Measurements from ENCODE around the gene FAXDC2. TPM values are rescaled to one million over a fixed set of nuclear protein-coding genes. Genes with fewer than 3 reads are reported as not detected.

The FAXDC2 gene
- total RNA-seq (10 to 100 TPM; 20.0 to 36.3 TPM), polyA plus RNA-seq (10 to 100 TPM; 14.0 to 46.8 TPM)
- long read RNA-seq, donor 1, transcript FAXDC2-201 (9 exons, 3,251 nt), result major isoform, 8 of 38 reads
- long read RNA-seq, donor 1, partial matches to known transcripts, result 10 of 38 reads
- long read RNA-seq, donor 1, other reads (novel, unspliced or antisense), result 20 of 38 reads
- long read RNA-seq, donor 2, partial matches to known transcripts, result 2 of 22 reads
- long read RNA-seq, donor 2, other reads (novel, unspliced or antisense), result 16 of 22 reads

GRCh38 chr5:154850255-154851062 lies at the start of gene FAXDC2:
Gene FAXDC2 (minus strand): TSS chr5:154850603. CDS start chr5:154838178, 12,425 bp downstream.
- Histone ChIP-seq H3K4me1 (ENCODE audit: control insufficient read depth in 1 of 2, insufficient read depth in 2 of 2, low read length in 2 of 2) (peaks cover 0 to 4% of the 10 kb centered on the region in 2 donors), H3K36me3 (ENCODE audit: control insufficient read depth in 1 of 2, insufficient read depth in 2 of 2, low read length in 1 of 2) (no peaks in the 10 kb centered on the region)
- intact Hi-C loops (cut with DNase I), result no loop called here

GRCh38 chr5:154900066-154900465 lies 49.7 kb upstream of the FAXDC2 start:
- ATAC-seq (ENCODE audit: low FRiP score), result peak; percentile 43

More at GRCh38 chr5:154850255-154851062, at the start of gene FAXDC2:
- DNase-seq (peak; percentile 87 to 89), ATAC-seq (ENCODE audit: low FRiP score) (peak; percentile 96)
- Histone ChIP-seq H3K9me3 (ENCODE audit: control insufficient read depth, low read length) (no peaks in the 10 kb centered on the region), H3K27ac (ENCODE audit: low read depth in 1 of 2, low read length in 2 of 2) (peak within 1 kb of the TSS; percentile 17 to 79), H3K4me3 (ENCODE audit: low read length in 2 of 2) (peak within 1 kb of the TSS; percentile 76 to 85), H3K27me3 (ENCODE audit: control insufficient read depth in 1 of 2, insufficient read depth in 2 of 2, low read length in 1 of 2) (no peaks in the 10 kb centered on the region)
- WGBS, 2 donors, result 2 to 4% methylated on average over 11 of the region's 11 CpGs

GRCh38 chr5:154899151-154899816 lies 48.9 kb upstream of the FAXDC2 start:
- Histone ChIP-seq H3K36me3 (ENCODE audit: control insufficient read depth in 1 of 2, insufficient read depth in 2 of 2, low read length in 1 of 2) (peaks cover 5 to 11% of the 10 kb centered on the region in 2 donors), H3K4me1 (ENCODE audit: control insufficient read depth in 1 of 2, insufficient read depth in 2 of 2, low read length in 2 of 2) (no peaks in the 10 kb centered on the region), H3K9me3 (ENCODE audit: control insufficient read depth, low read length) (no peaks in the 10 kb centered on the region), H3K27me3 (ENCODE audit: control insufficient read depth in 1 of 2, insufficient read depth in 2 of 2, low read length in 1 of 2) (no peaks in the 10 kb centered on the region), H3K27ac (ENCODE audit: low read depth in 1 of 2, low read length in 2 of 2) (no peak overlapping the region), H3K4me3 (ENCODE audit: low read length in 2 of 2) (no peak overlapping the region)
- ATAC-seq (ENCODE audit: low FRiP score) (peak; percentile 71), DNase-seq (no peak)
- intact Hi-C loops (cut with DNase I), result no loop called here
- WGBS, 2 donors, result 77 to 79% methylated on average over 9 of the region's 9 CpGs

More at GRCh38 chr5:154900066-154900465, 49.7 kb upstream of the FAXDC2 start:
- WGBS, 2 donors, result 80 to 88% methylated on average over 1 of the region's 1 CpG
- Histone ChIP-seq H3K9me3 (ENCODE audit: control insufficient read depth, low read length) (no peaks in the 10 kb centered on the region), H3K4me1 (ENCODE audit: control insufficient read depth in 1 of 2, insufficient read depth in 2 of 2, low read length in 2 of 2) (no peaks in the 10 kb centered on the region), H3K27me3 (ENCODE audit: control insufficient read depth in 1 of 2, insufficient read depth in 2 of 2, low read length in 1 of 2) (no peaks in the 10 kb centered on the region), H3K27ac (ENCODE audit: low read depth in 1 of 2, low read length in 2 of 2) (no peak overlapping the region), H3K36me3 (ENCODE audit: control insufficient read depth in 1 of 2, insufficient read depth in 2 of 2, low read length in 1 of 2) (peaks cover 5 to 11% of the 10 kb centered on the region in 2 donors), H3K4me3 (ENCODE audit: low read length in 2 of 2) (no peak overlapping the region)
- intact Hi-C loops (cut with DNase I), result loop anchor here in 1 of 2 donors (10.0 kb wide), 1 partner anchor 255 kb away; no protein-coding TSS in a partner anchor
- no peak for DNase-seq

- Histone ChIP-seq H3K4me1 (ENCODE audit: control insufficient read depth in 1 of 2, insufficient read depth in 2 of 2, low read length in 2 of 2) (no peaks in the 10 kb centered on the region), H3K4me3 (ENCODE audit: low read length in 2 of 2) (no peak overlapping the region), H3K27me3 (ENCODE audit: control insufficient read depth in 1 of 2, insufficient read depth in 2 of 2, low read length in 1 of 2) (no peaks in the 10 kb centered on the region), H3K36me3 (ENCODE audit: control insufficient read depth in 1 of 2, insufficient read depth in 2 of 2, low read length in 1 of 2) (peaks cover 5 to 9% of the 10 kb centered on the region in 2 donors), H3K9me3 (ENCODE audit: control insufficient read depth, low read length) (no peaks in the 10 kb centered on the region), H3K27ac (ENCODE audit: low read depth in 1 of 2, low read length in 2 of 2) (peak overlapping the region in 1 of 2 donors; percentile 17)
- ATAC-seq (ENCODE audit: low FRiP score), result no peak
- peak in 1 of 2 donors; percentile 53 for DNase-seq
- WGBS, 2 donors, result 78 to 79% methylated on average over 4 of the region's 4 CpGs
- intact Hi-C loops (cut with DNase I), result no loop called here
Observed at GRCh38 chr5:154898210-154898609, 47.8 kb upstream of the FAXDC2 start.

GRCh38 chr5:154896562-154897165 lies 46.3 kb upstream of the FAXDC2 start:
- no peak for DNase-seq
- ATAC-seq (ENCODE audit: low FRiP score), result no peak
- Histone ChIP-seq H3K4me3 (ENCODE audit: low read length in 2 of 2) (no peak overlapping the region), H3K36me3 (ENCODE audit: control insufficient read depth in 1 of 2, insufficient read depth in 2 of 2, low read length in 1 of 2) (peaks cover 0 to 9% of the 10 kb centered on the region in 2 donors), H3K27ac (ENCODE audit: low read depth in 1 of 2, low read length in 2 of 2) (no peak overlapping the region), H3K9me3 (ENCODE audit: control insufficient read depth, low read length) (no peaks in the 10 kb centered on the region), H3K27me3 (ENCODE audit: control insufficient read depth in 1 of 2, insufficient read depth in 2 of 2, low read length in 1 of 2) (no peaks in the 10 kb centered on the region), H3K4me1 (ENCODE audit: control insufficient read depth in 1 of 2, insufficient read depth in 2 of 2, low read length in 2 of 2) (no peaks in the 10 kb centered on the region)
- intact Hi-C loops (cut with DNase I), result no loop called here

- Histone ChIP-seq H3K4me1 (ENCODE audit: control insufficient read depth in 1 of 2, insufficient read depth in 2 of 2, low read length in 2 of 2) (no peaks in the 10 kb centered on the region), H3K4me3 (ENCODE audit: low read length in 2 of 2) (no peak overlapping the region), H3K36me3 (ENCODE audit: control insufficient read depth in 1 of 2, insufficient read depth in 2 of 2, low read length in 1 of 2) (peaks cover 0 to 10% of the 10 kb centered on the region in 2 donors), H3K27me3 (ENCODE audit: control insufficient read depth in 1 of 2, insufficient read depth in 2 of 2, low read length in 1 of 2) (no peaks in the 10 kb centered on the region), H3K27ac (ENCODE audit: low read depth in 1 of 2, low read length in 2 of 2) (no peak overlapping the region), H3K9me3 (ENCODE audit: control insufficient read depth, low read length) (no peaks in the 10 kb centered on the region)
- DNase-seq, result no peak
- ATAC-seq (ENCODE audit: low FRiP score), result no peak
- 89% methylated on average over 14 of the region's 14 CpGs for WGBS, 2 donors
- intact Hi-C loops (cut with DNase I), result no loop called here
Observed at GRCh38 chr5:154895606-154896561, 45.5 kb upstream of the FAXDC2 start.

- no peaks in the 10 kb centered on the region for H3K27me3 ChIP-seq (ENCODE audit: control insufficient read depth in 1 of 2, insufficient read depth in 2 of 2, low read length in 1 of 2)
- no peaks in the 10 kb centered on the region for H3K4me1 ChIP-seq (ENCODE audit: control insufficient read depth in 1 of 2, insufficient read depth in 2 of 2, low read length in 2 of 2)
- ATAC-seq (ENCODE audit: low FRiP score), result no peak
- H3K4me3 ChIP-seq (ENCODE audit: low read length in 2 of 2), result no peak overlapping the region
- no peak for DNase-seq
- H3K27ac ChIP-seq (ENCODE audit: low read depth in 1 of 2, low read length in 2 of 2), result no peak overlapping the region
- H3K36me3 ChIP-seq (ENCODE audit: control insufficient read depth in 1 of 2, insufficient read depth in 2 of 2, low read length in 1 of 2), result peaks cover 2 to 12% of the 10 kb centered on the region in 2 donors
- WGBS, 2 donors, result 84 to 86% methylated on average over 5 of the region's 5 CpGs
- no peaks in the 10 kb centered on the region for H3K9me3 ChIP-seq (ENCODE audit: control insufficient read depth, low read length)
- intact Hi-C loops (cut with DNase I), result no loop called here
Observed at GRCh38 chr5:154893381-154893780, 43.0 kb upstream of the FAXDC2 start.

Measured in aorta (tissue), 5 donors.